ENCODE results near the gene MRPS31.

- TF ChIP-seq POLR2AphosphoS5 (IDR thresholded peaks at IDR 0.05; ENCODE audit: low read depth, low read length) (no peak), SIN3A (IDR thresholded peaks at IDR 0.05; ENCODE audit: borderline replicate concordance, insufficient read depth, low read length) (no peak)
These were observed 27.4 kb upstream of the MRPS31 start for GRCh38 chr13:40798380-40798779.

Data from PFSK-1 (cell line).